GM21423 (cell line): ENCODE measurements around the gene GPX1.

Source experiments
- ATAC-seq: cut with Tn5 transposase; IDR thresholded peaks from one replicate; pipeline ENCODE4 v1.9.1; 2021; ENCODE audit warnings: mild to moderate bottlenecking, moderate library complexity; ENCODE audit not compliant: unreplicated experiment

GPX1 gene

GRCh38 chr3:49316696-49317457, 41.3 kb downstream of the GPX1 start:
- no peak for ATAC-seq

- no peak for ATAC-seq
These were observed 44.1 kb downstream of the GPX1 start for GRCh38 chr3:49313896-49314688.

- ATAC-seq, result no peak
These were observed 46.9 kb downstream of the GPX1 start for GRCh38 chr3:49311283-49311682.

- no peak for ATAC-seq
These were observed 47.5 kb downstream of the GPX1 start for GRCh38 chr3:49310677-49311076.
